Measurements from ENCODE around the gene ARID3B.

DNA sequence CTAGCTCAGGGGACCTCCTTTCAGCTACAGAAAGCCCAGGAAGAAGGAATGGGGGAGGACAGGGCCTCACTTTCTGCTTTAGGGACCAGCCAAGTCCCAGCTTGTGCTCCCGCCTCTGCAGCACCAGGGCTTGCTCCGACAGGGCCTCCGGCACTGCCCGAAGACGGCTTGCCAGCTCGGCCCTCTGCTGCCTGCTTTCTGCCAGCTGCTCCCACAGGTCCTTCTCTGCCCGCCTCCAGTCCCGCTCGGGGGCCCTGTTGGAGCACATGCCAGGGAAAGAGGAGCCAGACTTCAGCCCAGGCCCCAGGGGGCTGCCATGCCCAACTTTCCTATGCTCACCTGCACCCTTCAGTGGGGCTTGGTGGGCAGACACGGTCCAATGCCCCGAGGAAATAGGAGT lies 70.3 kb downstream of the ARID3B start:
- TF ChIP-seq TAF1 (IDR thresholded peaks at IDR 0.05; ENCODE audit: low read depth, low read length) (no peak), PAX5 (IDR thresholded peaks at IDR 0.05; ENCODE audit: insufficient read depth, low read length, severe bottlenecking) (no peak), SPI1 (IDR thresholded peaks at IDR 0.05; ENCODE audit: low read depth, low read length) (no peak), POLR2A (IDR thresholded peaks at IDR 0.05; ENCODE audit: low read depth, low read length) (no peak)

All from GM12891 (cell line).